B cell (primary cell): ENCODE data around the gene CLCC1.

Experiments used
- EZH2 ChIP-seq: IDR thresholded peaks from 2 replicates; pipeline ENCODE4 v1.6.1; 2012; ENCODE audit warnings: borderline replicate concordance, low read depth, mild to moderate bottlenecking, moderate library complexity, low read length; ENCODE audit not compliant: insufficient read depth, poor library complexity, severe bottlenecking
- TF ChIP-seq, protein P1 (sequence below): fragments of 200-600 bp; IDR thresholded peaks from one replicate; pipeline ENCODE4 v1.8.0; 2022; ENCODE audit warnings: antibody characterized with exemption, mild to moderate bottlenecking

DNA sequence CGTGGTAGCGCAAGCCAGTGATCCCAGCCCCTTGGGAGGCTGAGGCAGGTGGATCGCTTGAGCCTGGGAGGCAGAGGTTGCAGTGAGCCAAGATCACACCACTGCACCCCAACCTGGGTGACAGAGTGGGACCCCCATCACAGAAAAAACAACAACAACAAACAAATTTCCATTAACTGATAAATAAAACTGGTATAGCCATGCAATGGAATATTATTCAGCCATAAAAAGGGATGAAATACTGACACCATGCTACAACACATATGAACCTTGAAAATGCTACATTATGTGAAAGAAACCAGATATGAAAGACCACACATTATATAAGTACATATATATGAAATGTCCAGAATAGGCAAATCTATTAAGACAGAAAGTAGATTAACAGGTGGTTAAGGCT, 12.0 kb downstream of the CLCC1 start:
- TF ChIP-seq, protein P1, sequence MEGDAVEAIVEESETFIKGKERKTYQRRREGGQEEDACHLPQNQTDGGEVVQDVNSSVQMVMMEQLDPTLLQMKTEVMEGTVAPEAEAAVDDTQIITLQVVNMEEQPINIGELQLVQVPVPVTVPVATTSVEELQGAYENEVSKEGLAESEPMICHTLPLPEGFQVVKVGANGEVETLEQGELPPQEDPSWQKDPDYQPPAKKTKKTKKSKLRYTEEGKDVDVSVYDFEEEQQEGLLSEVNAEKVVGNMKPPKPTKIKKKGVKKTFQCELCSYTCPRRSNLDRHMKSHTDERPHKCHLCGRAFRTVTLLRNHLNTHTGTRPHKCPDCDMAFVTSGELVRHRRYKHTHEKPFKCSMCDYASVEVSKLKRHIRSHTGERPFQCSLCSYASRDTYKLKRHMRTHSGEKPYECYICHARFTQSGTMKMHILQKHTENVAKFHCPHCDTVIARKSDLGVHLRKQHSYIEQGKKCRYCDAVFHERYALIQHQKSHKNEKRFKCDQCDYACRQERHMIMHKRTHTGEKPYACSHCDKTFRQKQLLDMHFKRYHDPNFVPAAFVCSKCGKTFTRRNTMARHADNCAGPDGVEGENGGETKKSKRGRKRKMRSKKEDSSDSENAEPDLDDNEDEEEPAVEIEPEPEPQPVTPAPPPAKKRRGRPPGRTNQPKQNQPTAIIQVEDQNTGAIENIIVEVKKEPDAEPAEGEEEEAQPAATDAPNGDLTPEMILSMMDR = no peak
- TF ChIP-seq EZH2 = no peak
